ENCODE measurements around the gene CCDC9B. TPM values are rescaled to one million over a fixed set of nuclear protein-coding genes. Genes with fewer than 3 reads are reported as not detected.
A peak's percentile ranks its signal among the peaks of the same experiment; 100 is the strongest.

Gene CCDC9B
- total RNA-seq, 1 experiment from 2014 or later: 1.4 TPM

DNA sequence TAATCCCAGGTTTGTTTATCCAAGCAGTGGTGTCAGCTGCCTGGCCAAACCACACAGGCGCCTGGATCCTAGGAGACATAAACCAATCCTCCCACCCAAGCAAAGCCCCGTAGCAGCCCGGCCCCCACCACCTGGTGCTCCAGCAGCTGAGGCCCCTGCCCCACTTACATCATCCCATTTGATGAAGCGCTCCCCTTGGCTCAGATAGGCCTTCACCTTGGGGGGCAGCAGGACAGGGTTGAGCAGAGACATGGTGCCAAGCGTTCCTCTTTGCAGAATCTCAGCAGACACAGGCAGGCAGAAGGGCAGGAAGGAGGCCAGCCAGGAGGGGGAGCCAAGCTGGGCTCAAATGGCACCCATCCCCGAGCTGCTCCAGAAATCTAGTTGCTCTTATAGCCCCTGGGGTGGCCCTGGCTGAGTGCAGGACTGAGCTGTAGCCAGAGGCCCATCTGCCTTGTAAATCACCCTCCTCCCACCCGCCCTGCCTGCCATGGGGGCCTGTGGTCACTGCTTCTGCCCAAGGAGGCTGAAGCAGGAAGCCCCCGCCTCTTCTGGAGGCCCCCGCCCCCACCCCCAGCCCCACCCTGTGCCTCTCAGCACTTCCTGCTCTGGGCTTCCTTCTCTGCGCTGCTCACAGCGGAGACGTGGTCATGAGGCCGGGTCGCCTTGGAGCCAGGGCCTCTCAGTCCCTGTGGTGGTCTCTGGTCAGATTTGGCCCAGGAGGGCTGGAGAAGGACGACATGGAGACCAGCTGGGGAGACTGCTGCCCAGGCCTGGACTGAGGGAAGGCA is 33.1 kb downstream of the CCDC9B start, which contains the start of gene PLCB2:
Gene PLCB2, minus strand, starts transcription at position 515 of the 791 bp plus-strand sequence. Its CDS starts 263 bp downstream, at position 252.
- POLR2A ChIA-PET: interaction anchor here (1.0 to 2.1 kb wide), 6 partner anchors 13 to 28 kb away, joined by 3 to 12 read pairs (median 4); partner anchors contain the start of genes ANKRD63 and INAFM2
- peaks cover 35% of the 10 kb centered on the region for H3K4me1 Mint-ChIP-seq
- H3K9me3 Mint-ChIP-seq: no peaks in the 10 kb centered on the region
- peaks cover 10% of the 10 kb centered on the region; the same call in 1 of the 2 replicates for H3K27me3 Mint-ChIP-seq (ENCODE audit: low read depth)
- TF ChIP-seq TEAD1 (CRISPR knock-in tag; IDR thresholded peaks at IDR 0.05) (0 out of 2 replicates have a peak, but pooled peaks have one; percentile 31), ESRRA (CRISPR knock-in tag; IDR thresholded peaks at IDR 0.05; ENCODE audit: borderline replicate concordance) (no peak), NR2C2 (CRISPR knock-in tag; IDR thresholded peaks at IDR 0.05) (no peak), ZNF423 (CRISPR knock-in tag; IDR thresholded peaks at IDR 0.05) (peak; percentile 66), GRHL2 (CRISPR knock-in tag; IDR thresholded peaks at IDR 0.05; ENCODE audit: insufficient replicate concordance, severe bottlenecking) (no peak), FOXP1 (CRISPR knock-in tag; IDR thresholded peaks at IDR 0.05; ENCODE audit: borderline replicate concordance) (0 out of 2 replicates have a peak, but pooled peaks have one; percentile 28), RELA (CRISPR knock-in tag; IDR thresholded peaks at IDR 0.05; ENCODE audit: borderline replicate concordance) (no peak)
- TF ChIP-seq, protein P1, sequence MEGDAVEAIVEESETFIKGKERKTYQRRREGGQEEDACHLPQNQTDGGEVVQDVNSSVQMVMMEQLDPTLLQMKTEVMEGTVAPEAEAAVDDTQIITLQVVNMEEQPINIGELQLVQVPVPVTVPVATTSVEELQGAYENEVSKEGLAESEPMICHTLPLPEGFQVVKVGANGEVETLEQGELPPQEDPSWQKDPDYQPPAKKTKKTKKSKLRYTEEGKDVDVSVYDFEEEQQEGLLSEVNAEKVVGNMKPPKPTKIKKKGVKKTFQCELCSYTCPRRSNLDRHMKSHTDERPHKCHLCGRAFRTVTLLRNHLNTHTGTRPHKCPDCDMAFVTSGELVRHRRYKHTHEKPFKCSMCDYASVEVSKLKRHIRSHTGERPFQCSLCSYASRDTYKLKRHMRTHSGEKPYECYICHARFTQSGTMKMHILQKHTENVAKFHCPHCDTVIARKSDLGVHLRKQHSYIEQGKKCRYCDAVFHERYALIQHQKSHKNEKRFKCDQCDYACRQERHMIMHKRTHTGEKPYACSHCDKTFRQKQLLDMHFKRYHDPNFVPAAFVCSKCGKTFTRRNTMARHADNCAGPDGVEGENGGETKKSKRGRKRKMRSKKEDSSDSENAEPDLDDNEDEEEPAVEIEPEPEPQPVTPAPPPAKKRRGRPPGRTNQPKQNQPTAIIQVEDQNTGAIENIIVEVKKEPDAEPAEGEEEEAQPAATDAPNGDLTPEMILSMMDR (IDR thresholded peaks at IDR 0.05): no peak
- TF ChIP-seq, protein P2, sequence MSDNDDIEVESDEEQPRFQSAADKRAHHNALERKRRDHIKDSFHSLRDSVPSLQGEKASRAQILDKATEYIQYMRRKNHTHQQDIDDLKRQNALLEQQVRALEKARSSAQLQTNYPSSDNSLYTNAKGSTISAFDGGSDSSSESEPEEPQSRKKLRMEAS (CRISPR knock-in tag; IDR thresholded peaks at IDR 0.05): peak; percentile 35; the same call in 1 of the 2 replicates
- CTCF ChIA-PET: interaction anchor here (0.6 to 17.8 kb wide), 23 partner anchors 8 to 520 kb away, joined by 3 to 690 read pairs (median 4); partner anchors contain the start of genes ANKRD63, CCDC9B, INAFM2 and KNSTRN
- H3K27ac Mint-ChIP-seq: no peak within 1 kb of the TSS
- H3K36me3 Mint-ChIP-seq: no peaks in the 10 kb centered on the region
- DNase-seq (ENCODE audit: low spot score): peak; percentile 44
- H3K4me3 Mint-ChIP-seq: peak within 1 kb of the TSS; percentile 22; the same call in 1 of the 2 replicates
- ATAC-seq: peak; percentile 55

DNA sequence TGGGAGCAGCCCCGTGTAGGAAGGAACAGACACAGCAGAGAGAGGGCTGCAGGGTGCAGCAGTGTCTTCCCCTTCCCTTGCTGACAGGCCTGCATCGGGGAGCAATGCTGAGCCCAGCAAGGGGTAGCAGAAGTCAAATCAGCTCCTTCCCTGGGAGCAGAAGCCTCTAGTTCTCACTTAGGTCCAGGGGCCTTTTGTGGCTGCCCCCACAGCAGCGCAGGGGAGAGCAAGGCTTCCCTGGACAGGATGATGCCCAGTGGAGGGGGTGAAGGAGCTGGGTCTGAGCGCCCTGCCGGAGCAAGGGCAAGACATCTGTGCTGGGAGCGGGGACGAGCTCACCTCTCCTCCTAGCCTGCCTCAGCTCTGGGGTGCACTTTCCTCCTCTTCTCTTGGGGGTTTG is 33.8 kb downstream of the CCDC9B start:
- 0 out of 2 replicates have a peak, but pooled peaks have one; percentile 3 for ATAC-seq
- no peak overlapping the region for H3K27ac Mint-ChIP-seq
- H3K4me3 Mint-ChIP-seq: no peak overlapping the region; the same call in 1 of the 2 replicates
- no peaks in the 10 kb centered on the region for H3K9me3 Mint-ChIP-seq
- H3K36me3 Mint-ChIP-seq: no peaks in the 10 kb centered on the region
- CTCF ChIA-PET: interaction anchor here (0.6 to 17.8 kb wide), 17 partner anchors 9 to 520 kb away, joined by 3 to 690 read pairs (median 7); partner anchors contain the start of genes ANKRD63, CCDC9B, INAFM2 and KNSTRN
- TF ChIP-seq FOXP1 (CRISPR knock-in tag; IDR thresholded peaks at IDR 0.05; ENCODE audit: borderline replicate concordance) (0 out of 2 replicates have a peak, but pooled peaks have one; percentile 9), ETV6 (CRISPR knock-in tag; IDR thresholded peaks at IDR 0.05) (no peak)
- TF ChIP-seq, protein P3, sequence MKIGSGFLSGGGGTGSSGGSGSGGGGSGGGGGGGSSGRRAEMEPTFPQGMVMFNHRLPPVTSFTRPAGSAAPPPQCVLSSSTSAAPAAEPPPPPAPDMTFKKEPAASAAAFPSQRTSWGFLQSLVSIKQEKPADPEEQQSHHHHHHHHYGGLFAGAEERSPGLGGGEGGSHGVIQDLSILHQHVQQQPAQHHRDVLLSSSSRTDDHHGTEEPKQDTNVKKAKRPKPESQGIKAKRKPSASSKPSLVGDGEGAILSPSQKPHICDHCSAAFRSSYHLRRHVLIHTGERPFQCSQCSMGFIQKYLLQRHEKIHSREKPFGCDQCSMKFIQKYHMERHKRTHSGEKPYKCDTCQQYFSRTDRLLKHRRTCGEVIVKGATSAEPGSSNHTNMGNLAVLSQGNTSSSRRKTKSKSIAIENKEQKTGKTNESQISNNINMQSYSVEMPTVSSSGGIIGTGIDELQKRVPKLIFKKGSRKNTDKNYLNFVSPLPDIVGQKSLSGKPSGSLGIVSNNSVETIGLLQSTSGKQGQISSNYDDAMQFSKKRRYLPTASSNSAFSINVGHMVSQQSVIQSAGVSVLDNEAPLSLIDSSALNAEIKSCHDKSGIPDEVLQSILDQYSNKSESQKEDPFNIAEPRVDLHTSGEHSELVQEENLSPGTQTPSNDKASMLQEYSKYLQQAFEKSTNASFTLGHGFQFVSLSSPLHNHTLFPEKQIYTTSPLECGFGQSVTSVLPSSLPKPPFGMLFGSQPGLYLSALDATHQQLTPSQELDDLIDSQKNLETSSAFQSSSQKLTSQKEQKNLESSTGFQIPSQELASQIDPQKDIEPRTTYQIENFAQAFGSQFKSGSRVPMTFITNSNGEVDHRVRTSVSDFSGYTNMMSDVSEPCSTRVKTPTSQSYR (CRISPR knock-in tag; IDR thresholded peaks at IDR 0.05): no peak
- H3K4me1 Mint-ChIP-seq: peaks cover 38% of the 10 kb centered on the region
- POLR2A ChIA-PET: interaction anchor here (1.0 to 2.1 kb wide), 5 partner anchors 13 to 27 kb away, joined by 3 to 12 read pairs (median 4); partner anchors contain the start of gene INAFM2
- H3K27me3 Mint-ChIP-seq (ENCODE audit: low read depth): peaks cover 6% of the 10 kb centered on the region; the same call in 1 of the 2 replicates
- no peak for DNase-seq (ENCODE audit: low spot score)

DNA sequence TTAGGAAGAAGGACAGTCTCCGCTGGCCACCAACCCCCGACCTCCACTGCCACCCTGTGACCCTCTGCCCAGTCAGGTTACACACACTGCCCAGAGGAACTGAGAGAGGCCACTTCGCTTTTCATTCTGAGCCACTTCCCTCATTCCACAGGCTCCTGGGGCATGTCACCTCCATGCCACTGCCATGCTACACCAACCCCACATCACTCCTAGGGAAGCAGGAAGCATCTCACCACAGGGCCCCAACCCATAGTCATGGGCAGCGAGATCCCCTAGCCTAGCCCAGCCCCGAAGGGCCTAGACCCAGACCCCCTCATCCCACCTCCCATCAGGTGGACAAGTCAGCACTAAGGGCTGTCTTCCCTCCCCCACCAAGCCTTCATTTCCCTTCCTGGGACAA is 34.4 kb downstream of the CCDC9B start:
- DNase-seq (ENCODE audit: low spot score) (no peak), ATAC-seq (no peak)
- H3K27ac Mint-ChIP-seq: no peak overlapping the region
- H3K9me3 Mint-ChIP-seq: no peaks in the 10 kb centered on the region
- no peak overlapping the region for H3K4me3 Mint-ChIP-seq
- ChIA-PET POLR2A (interaction anchor here (1.0 to 1.8 kb wide), 3 partner anchors 14 to 17 kb away, joined by 3 to 5 read pairs (median 4); partner anchors contain the start of gene INAFM2), CTCF (interaction anchor here (1.0 to 17.8 kb wide), 11 partner anchors 11 to 116 kb away, joined by 3 to 690 read pairs (median 23); partner anchors contain the start of genes ANKRD63, CCDC9B and INAFM2)
- no peaks in the 10 kb centered on the region for H3K36me3 Mint-ChIP-seq
- peaks cover 3% of the 10 kb centered on the region; the same call in 1 of the 2 replicates for H3K27me3 Mint-ChIP-seq (ENCODE audit: low read depth)
- peaks cover 44% of the 10 kb centered on the region for H3K4me1 Mint-ChIP-seq
- TF ChIP-seq SMAD4 (CRISPR knock-in tag; IDR thresholded peaks at IDR 0.05): no peak
- TF ChIP-seq ATF1 (CRISPR knock-in tag; IDR thresholded peaks at IDR 0.05): no peak
- TF ChIP-seq, protein P4, sequence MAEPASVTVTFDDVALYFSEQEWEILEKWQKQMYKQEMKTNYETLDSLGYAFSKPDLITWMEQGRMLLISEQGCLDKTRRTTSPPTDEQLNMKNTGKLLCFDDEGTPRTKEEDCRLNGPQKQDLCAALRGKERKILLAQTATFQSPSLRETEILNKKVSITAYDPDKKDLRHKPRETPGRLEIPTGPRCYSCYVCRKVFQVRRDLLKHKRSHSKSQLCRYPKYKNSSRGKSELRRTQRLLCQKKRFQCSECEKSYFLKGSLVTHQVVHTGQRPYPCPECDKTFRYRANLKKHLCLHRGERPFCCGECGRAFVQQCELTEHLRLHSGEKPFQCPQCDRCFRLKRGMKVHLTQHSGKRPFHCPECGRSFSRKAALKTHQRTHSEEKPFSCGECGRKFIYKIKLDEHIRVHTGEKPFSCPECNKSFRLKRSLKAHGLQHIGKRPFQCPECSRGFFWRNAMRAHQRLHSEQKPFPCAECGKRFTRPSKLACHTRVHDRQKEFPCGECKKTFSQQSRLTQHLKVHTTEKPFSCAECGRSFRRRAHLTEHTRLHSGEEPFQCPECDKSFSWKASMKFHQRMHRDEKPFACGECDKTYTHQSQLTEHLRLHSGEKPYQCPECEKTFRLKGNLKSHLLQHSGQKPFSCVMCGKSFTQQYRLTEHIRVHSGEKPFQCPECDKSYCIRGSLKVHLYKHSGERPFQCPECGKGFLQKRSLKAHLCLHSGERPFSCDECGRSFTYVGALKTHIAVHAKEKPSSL (CRISPR knock-in tag; conservative IDR thresholded peaks at IDR 0.05): no peak
- TF ChIP-seq ZNF138 (CRISPR knock-in tag; conservative IDR thresholded peaks at IDR 0.05): no peak
- TF ChIP-seq, protein P5, sequence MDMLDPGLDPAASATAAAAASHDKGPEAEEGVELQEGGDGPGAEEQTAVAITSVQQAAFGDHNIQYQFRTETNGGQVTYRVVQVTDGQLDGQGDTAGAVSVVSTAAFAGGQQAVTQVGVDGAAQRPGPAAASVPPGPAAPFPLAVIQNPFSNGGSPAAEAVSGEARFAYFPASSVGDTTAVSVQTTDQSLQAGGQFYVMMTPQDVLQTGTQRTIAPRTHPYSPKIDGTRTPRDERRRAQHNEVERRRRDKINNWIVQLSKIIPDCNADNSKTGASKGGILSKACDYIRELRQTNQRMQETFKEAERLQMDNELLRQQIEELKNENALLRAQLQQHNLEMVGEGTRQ (CRISPR knock-in tag; IDR thresholded peaks at IDR 0.05): no peak
- TF ChIP-seq PRRX2 (CRISPR knock-in tag; IDR thresholded peaks at IDR 0.05): no peak
- TF ChIP-seq, protein P6, sequence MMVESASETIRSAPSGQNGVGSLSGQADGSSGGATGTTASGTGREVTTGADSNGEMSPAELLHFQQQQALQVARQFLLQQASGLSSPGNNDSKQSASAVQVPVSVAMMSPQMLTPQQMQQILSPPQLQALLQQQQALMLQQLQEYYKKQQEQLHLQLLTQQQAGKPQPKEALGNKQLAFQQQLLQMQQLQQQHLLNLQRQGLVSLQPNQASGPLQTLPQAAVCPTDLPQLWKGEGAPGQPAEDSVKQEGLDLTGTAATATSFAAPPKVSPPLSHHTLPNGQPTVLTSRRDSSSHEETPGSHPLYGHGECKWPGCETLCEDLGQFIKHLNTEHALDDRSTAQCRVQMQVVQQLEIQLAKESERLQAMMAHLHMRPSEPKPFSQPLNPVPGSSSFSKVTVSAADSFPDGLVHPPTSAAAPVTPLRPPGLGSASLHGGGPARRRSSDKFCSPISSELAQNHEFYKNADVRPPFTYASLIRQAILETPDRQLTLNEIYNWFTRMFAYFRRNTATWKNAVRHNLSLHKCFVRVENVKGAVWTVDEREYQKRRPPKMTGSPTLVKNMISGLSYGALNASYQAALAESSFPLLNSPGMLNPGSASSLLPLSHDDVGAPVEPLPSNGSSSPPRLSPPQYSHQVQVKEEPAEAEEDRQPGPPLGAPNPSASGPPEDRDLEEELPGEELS (CRISPR knock-in tag; IDR thresholded peaks at IDR 0.05): no peak

Data from WTC11 (cell line).